ENCODE measurements around the gene ARID5B.

- TF ChIP-seq, protein P1, sequence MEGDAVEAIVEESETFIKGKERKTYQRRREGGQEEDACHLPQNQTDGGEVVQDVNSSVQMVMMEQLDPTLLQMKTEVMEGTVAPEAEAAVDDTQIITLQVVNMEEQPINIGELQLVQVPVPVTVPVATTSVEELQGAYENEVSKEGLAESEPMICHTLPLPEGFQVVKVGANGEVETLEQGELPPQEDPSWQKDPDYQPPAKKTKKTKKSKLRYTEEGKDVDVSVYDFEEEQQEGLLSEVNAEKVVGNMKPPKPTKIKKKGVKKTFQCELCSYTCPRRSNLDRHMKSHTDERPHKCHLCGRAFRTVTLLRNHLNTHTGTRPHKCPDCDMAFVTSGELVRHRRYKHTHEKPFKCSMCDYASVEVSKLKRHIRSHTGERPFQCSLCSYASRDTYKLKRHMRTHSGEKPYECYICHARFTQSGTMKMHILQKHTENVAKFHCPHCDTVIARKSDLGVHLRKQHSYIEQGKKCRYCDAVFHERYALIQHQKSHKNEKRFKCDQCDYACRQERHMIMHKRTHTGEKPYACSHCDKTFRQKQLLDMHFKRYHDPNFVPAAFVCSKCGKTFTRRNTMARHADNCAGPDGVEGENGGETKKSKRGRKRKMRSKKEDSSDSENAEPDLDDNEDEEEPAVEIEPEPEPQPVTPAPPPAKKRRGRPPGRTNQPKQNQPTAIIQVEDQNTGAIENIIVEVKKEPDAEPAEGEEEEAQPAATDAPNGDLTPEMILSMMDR (conservative IDR thresholded peaks at IDR 0.05 in 1 of 2, IDR thresholded peaks at IDR 0.05 in 1 of 2; ENCODE audit: extremely low read depth in 1 of 2, insufficient read depth in 1 of 2, low read depth in 1 of 2, low read length in 2 of 2), result no peak
- no peak for TF ChIP-seq EZH2 (IDR thresholded peaks at IDR 0.05; ENCODE audit: borderline replicate concordance, low read length)
Observed at GRCh38 chr10:61899069-61899531, 2.4 kb upstream of the ARID5B start.

All from mammary epithelial cell (primary cell).